Measurements from ENCODE around the gene ASIC1.

ASIC1 gene

GRCh38 chr12:50105913-50106450, 48.6 kb downstream of the ASIC1 start:
- no peak for TF ChIP-seq POLR2A (IDR thresholded peaks at IDR 0.05; ENCODE audit: low read depth, low read length)
- TF ChIP-seq TAF1 (IDR thresholded peaks at IDR 0.05; ENCODE audit: borderline replicate concordance, low read depth, low read length) = no peak
- TF ChIP-seq POLR2AphosphoS5 (IDR thresholded peaks at IDR 0.05; ENCODE audit: low read depth, low read length) = no peak
- no peak for FAIRE-seq
- DNase-seq (ENCODE audit: insufficient read length) = no peak

- DNase-seq (ENCODE audit: insufficient read length) (no peak), FAIRE-seq (no peak)
- no peak for TF ChIP-seq POLR2AphosphoS5 (IDR thresholded peaks at IDR 0.05; ENCODE audit: low read depth, low read length)
- no peak for TF ChIP-seq TAF1 (IDR thresholded peaks at IDR 0.05; ENCODE audit: borderline replicate concordance, low read depth, low read length)
- TF ChIP-seq POLR2A (IDR thresholded peaks at IDR 0.05; ENCODE audit: low read depth, low read length) = no peak
These were observed 49.5 kb downstream of the ASIC1 start for GRCh38 chr12:50106907-50107306.

GRCh38 chr12:50107416-50108268, 50.2 kb downstream of the ASIC1 start:
- DNase-seq (ENCODE audit: insufficient read length) = no peak
- TF ChIP-seq TAF1 (IDR thresholded peaks at IDR 0.05; ENCODE audit: borderline replicate concordance, low read depth, low read length) (no peak), POLR2AphosphoS5 (IDR thresholded peaks at IDR 0.05; ENCODE audit: low read depth, low read length) (no peak), POLR2A (IDR thresholded peaks at IDR 0.05; ENCODE audit: low read depth, low read length) (no peak)
- no peak for FAIRE-seq

- TF ChIP-seq POLR2A (IDR thresholded peaks at IDR 0.05; ENCODE audit: low read depth, low read length) (no peak), POLR2AphosphoS5 (IDR thresholded peaks at IDR 0.05; ENCODE audit: low read depth, low read length) (no peak), TAF1 (IDR thresholded peaks at IDR 0.05; ENCODE audit: borderline replicate concordance, low read depth, low read length) (no peak)
- FAIRE-seq = no peak
- no peak for DNase-seq (ENCODE audit: insufficient read length)
These were observed 51.9 kb downstream of the ASIC1 start for GRCh38 chr12:50109319-50109718.

GRCh38 chr12:50110127-50110761, 52.8 kb downstream of the ASIC1 start:
- FAIRE-seq (peak; percentile 84), DNase-seq (ENCODE audit: insufficient read length) (peak; percentile 52)
- TF ChIP-seq TAF1 (IDR thresholded peaks at IDR 0.05; ENCODE audit: borderline replicate concordance, low read depth, low read length) = no peak
- TF ChIP-seq POLR2A (IDR thresholded peaks at IDR 0.05; ENCODE audit: low read depth, low read length) = no peak
- TF ChIP-seq POLR2AphosphoS5 (IDR thresholded peaks at IDR 0.05; ENCODE audit: low read depth, low read length) = no peak

GRCh38 chr12:50110762-50111351, 53.5 kb downstream of the ASIC1 start:
- TF ChIP-seq POLR2AphosphoS5 (IDR thresholded peaks at IDR 0.05; ENCODE audit: low read depth, low read length) (no peak), TAF1 (IDR thresholded peaks at IDR 0.05; ENCODE audit: borderline replicate concordance, low read depth, low read length) (no peak), POLR2A (IDR thresholded peaks at IDR 0.05; ENCODE audit: low read depth, low read length) (no peak)
- DNase-seq (ENCODE audit: insufficient read length) = no peak

GRCh38 chr12:50111395-50111692, 53.9 kb downstream of the ASIC1 start:
- DNase-seq (ENCODE audit: insufficient read length) (no peak), FAIRE-seq (no peak)
- TF ChIP-seq POLR2A (IDR thresholded peaks at IDR 0.05; ENCODE audit: low read depth, low read length) (no peak), TAF1 (IDR thresholded peaks at IDR 0.05; ENCODE audit: borderline replicate concordance, low read depth, low read length) (no peak), POLR2AphosphoS5 (IDR thresholded peaks at IDR 0.05; ENCODE audit: low read depth, low read length) (no peak)

More at GRCh38 chr12:50110762-50111351, 53.5 kb downstream of the ASIC1 start:
- FAIRE-seq = peak; percentile 57

GRCh38 chr12:50111693-50112455, 54.5 kb downstream of the ASIC1 start, which contains the start of gene COX14:
TSS of gene COX14 (plus strand) at chr12:50112236. CDS start at chr12:50120044, 7,808 bp downstream.
- TF ChIP-seq POLR2A (IDR thresholded peaks at IDR 0.05; ENCODE audit: low read depth, low read length) = peak; percentile 97
- peak; percentile 88 for TF ChIP-seq TAF1 (IDR thresholded peaks at IDR 0.05; ENCODE audit: borderline replicate concordance, low read depth, low read length)
- TF ChIP-seq POLR2AphosphoS5 (IDR thresholded peaks at IDR 0.05; ENCODE audit: low read depth, low read length) = peak; percentile 98
- FAIRE-seq = peak; percentile 98

GRCh38 chr12:50112456-50113218, 55.2 kb downstream of the ASIC1 start:
- peak; percentile 36 for FAIRE-seq
- no peak for DNase-seq (ENCODE audit: insufficient read length)
- TF ChIP-seq POLR2A (IDR thresholded peaks at IDR 0.05; ENCODE audit: low read depth, low read length) = no peak
- TF ChIP-seq TAF1 (IDR thresholded peaks at IDR 0.05; ENCODE audit: borderline replicate concordance, low read depth, low read length) = no peak
- no peak for TF ChIP-seq POLR2AphosphoS5 (IDR thresholded peaks at IDR 0.05; ENCODE audit: low read depth, low read length)

More at GRCh38 chr12:50111693-50112455, 54.5 kb downstream of the ASIC1 start, which contains the start of gene COX14:
- peak; percentile 93 for DNase-seq (ENCODE audit: insufficient read length)

GRCh38 chr12:50117057-50117622, 59.7 kb downstream of the ASIC1 start:
- FAIRE-seq (no peak), DNase-seq (ENCODE audit: insufficient read length) (no peak)
- TF ChIP-seq TAF1 (IDR thresholded peaks at IDR 0.05; ENCODE audit: borderline replicate concordance, low read depth, low read length) (no peak), POLR2A (IDR thresholded peaks at IDR 0.05; ENCODE audit: low read depth, low read length) (no peak), POLR2AphosphoS5 (IDR thresholded peaks at IDR 0.05; ENCODE audit: low read depth, low read length) (no peak)

Data from GM12892 (cell line).